ENCODE results near the gene EGLN1. TPM values are rescaled to one million over a fixed set of nuclear protein-coding genes. Genes with fewer than 3 reads are reported as not detected.
"Not testable (repeated sequence)": the region's sequence is repeated elsewhere in the genome, so short reads cannot be mapped to it uniquely, and the experiment has no call there.

Gene EGLN1
- total RNA-seq, 4 donors from 2014 or later: 17.6 to 65.1 (median 47.4) TPM

DNA sequence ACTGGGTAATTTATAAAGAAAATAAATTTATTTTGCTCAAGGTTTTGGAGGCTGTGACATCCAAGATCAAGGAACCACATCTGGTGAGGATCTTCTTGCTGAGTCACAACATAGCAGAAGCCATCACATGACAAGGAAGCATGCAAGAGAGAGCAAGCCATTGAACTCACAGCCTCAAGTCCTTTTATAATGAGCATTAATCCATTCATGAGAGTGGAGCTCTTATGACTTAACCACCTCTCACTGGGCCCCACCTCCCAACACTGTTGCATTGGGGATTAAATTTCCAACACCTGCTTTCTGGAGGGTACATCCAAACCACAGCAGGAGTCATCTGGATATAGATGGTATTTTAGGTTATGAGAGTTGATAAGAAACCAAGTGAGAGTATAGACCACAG is 20.6 kb upstream of the EGLN1 start:
- H3K4me3 ChIP-seq: no peak overlapping the region
- intact Hi-C loops (cut with DNase I; ENCODE audit: low total_unique reads): no loop called here

DNA sequence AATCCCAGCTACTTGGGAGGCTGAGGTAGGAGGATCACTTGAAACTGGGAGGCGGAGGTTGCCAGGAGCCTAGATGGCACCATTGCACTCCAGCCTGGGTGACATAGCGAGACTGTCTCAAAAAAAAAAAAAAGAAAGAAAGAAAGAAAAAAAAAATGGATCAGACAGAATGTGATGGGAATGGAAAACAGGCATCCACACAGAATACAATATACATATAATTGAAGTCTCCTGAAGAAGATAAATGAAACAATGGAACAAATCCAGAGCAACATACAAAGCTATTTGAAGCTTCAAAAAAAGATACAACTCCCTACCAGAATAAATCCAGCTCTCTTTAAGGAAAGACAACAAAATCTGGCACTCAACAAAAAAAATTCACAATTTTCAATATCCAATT is 10.9 kb upstream of the EGLN1 start:
- TF ChIP-seq POLR2A (IDR thresholded peaks at IDR 0.05): no peak
- TF ChIP-seq, protein P1, sequence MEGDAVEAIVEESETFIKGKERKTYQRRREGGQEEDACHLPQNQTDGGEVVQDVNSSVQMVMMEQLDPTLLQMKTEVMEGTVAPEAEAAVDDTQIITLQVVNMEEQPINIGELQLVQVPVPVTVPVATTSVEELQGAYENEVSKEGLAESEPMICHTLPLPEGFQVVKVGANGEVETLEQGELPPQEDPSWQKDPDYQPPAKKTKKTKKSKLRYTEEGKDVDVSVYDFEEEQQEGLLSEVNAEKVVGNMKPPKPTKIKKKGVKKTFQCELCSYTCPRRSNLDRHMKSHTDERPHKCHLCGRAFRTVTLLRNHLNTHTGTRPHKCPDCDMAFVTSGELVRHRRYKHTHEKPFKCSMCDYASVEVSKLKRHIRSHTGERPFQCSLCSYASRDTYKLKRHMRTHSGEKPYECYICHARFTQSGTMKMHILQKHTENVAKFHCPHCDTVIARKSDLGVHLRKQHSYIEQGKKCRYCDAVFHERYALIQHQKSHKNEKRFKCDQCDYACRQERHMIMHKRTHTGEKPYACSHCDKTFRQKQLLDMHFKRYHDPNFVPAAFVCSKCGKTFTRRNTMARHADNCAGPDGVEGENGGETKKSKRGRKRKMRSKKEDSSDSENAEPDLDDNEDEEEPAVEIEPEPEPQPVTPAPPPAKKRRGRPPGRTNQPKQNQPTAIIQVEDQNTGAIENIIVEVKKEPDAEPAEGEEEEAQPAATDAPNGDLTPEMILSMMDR (IDR thresholded peaks at IDR 0.05): no peak
- no peak for DNase-seq
- Histone ChIP-seq H3K27me3 (no peaks in the 10 kb centered on the region), H3K4me1 (no peaks in the 10 kb centered on the region), H3K4me3 (no peak overlapping the region), H3K36me3 (no peaks in the 10 kb centered on the region), H3K9me3 (no peaks in the 10 kb centered on the region), H3K27ac (no peak overlapping the region)
- intact Hi-C loops (cut with DNase I; ENCODE audit: low total_unique reads): no loop called here

More for the DNA sequence above, 20.6 kb upstream of the EGLN1 start:
- no peak for DNase-seq
- no peaks in the 10 kb centered on the region for H3K9me3 ChIP-seq
- H3K4me1 ChIP-seq: no peaks in the 10 kb centered on the region
- no peaks in the 10 kb centered on the region for H3K36me3 ChIP-seq
- no peaks in the 10 kb centered on the region for H3K27me3 ChIP-seq
- TF ChIP-seq POLR2A (IDR thresholded peaks at IDR 0.05): no peak
- TF ChIP-seq, protein P1 (IDR thresholded peaks at IDR 0.05): no peak
- H3K27ac ChIP-seq: no peak overlapping the region

DNA sequence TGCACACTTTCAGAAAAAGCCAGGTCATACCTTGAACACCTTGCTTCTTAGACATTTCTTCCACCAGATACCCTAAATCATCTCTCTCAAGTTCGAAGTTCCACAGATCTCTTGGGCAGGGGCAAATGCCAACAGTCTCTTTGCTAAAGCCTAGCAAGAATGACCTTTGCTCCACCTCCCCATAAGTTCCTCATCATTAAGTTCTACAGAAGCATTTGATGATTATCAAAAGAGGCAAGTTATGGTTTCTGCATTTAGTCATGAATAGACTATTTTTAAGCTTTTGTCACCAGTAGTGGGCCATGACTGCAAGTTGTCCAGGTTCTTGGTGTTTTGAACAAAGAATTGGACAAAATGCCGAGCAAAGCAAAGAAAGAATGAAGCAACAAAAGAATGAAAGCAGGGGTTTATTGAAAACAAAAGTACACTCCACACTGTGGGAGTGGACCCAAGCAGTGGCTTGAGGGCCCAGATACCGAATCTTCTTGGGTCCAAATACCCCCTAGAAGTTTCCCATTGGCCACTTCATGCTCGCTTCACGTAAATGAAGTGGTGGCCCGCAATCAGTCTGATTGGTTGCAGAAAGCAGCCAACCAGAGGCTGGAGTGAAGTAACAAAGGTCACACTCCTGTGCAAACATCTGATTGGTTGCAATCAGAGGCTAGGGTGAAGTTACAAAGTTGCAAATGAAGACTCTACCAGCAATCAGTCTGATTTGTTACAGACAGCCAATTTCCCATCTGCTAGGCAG is 9.8 kb upstream of the EGLN1 start:
- Histone ChIP-seq H3K9me3 (no peaks in the 10 kb centered on the region), H3K27ac (no peak overlapping the region), H3K4me3 (no peak overlapping the region), H3K27me3 (no peaks in the 10 kb centered on the region), H3K36me3 (no peaks in the 10 kb centered on the region), H3K4me1 (no peaks in the 10 kb centered on the region)
- intact Hi-C loops (cut with DNase I; ENCODE audit: low total_unique reads): no loop called here
- no peak for TF ChIP-seq POLR2A (IDR thresholded peaks at IDR 0.05)
- TF ChIP-seq, protein P1 (IDR thresholded peaks at IDR 0.05): no peak
- DNase-seq: no peak

DNA sequence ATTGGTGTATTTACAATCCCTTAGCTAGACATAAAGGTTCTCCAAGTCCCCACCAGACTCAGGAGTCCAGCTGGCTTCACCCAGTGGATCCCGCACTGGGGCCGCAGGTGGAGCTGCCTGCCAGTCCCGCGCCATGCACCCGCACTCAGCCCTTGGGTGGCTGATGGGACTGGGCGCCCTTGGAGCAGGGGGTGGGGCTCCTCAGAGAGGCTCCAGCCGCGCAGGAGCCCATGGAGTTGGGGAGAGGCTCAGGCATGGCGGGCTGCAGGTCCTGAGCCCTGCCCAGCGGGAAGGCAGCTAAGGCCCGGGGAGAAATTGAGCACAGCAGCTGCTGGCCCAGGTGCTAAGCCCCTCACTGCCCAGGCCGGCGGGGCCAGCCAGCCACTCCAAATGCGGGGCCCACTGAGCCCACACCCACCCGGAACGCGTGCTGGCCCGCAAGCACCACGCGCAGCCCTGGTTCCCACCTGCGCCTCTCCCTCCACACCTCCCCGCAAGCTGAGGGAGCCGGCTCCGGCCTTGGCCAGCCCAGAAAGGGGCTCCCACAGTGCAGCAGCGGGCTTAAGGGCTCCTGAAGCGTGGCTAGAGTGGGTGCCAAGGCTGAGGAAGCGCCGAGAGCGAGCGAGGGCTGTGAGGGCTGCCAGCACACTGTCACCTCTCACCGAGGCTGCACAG is 8.7 kb upstream of the EGLN1 start:
- H3K9me3 ChIP-seq; H3K4me1 ChIP-seq; H3K27ac ChIP-seq; H3K36me3 ChIP-seq; DNase-seq; H3K27me3 ChIP-seq; intact Hi-C loops (cut with DNase I; ENCODE audit: low total_unique reads); H3K4me3 ChIP-seq: not testable (repeated sequence)

DNA sequence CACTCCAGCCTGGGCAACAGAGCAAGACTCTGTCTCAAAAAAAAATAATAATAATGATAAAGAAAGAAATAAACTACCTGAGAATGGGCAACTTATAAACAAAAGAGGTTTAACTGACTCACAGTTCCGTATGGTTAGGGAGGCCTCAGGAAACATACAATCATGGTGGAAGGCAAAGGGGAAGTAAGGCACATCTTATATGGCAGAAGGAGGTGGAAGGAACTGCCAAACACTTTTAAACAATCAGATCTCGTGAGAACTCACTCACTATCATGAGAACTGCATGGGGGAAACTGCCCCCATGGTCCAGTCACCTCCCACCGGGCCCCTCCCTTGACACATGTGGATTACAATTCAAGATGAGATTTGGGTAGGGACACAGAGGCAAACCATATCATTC is 6.3 kb upstream of the EGLN1 start:
- intact Hi-C loops (cut with DNase I; ENCODE audit: low total_unique reads): no loop called here
- Histone ChIP-seq H3K27ac (no peak overlapping the region), H3K4me1 (no peaks in the 10 kb centered on the region), H3K36me3 (no peaks in the 10 kb centered on the region), H3K9me3 (no peaks in the 10 kb centered on the region), H3K4me3 (no peak overlapping the region), H3K27me3 (no peaks in the 10 kb centered on the region)
- TF ChIP-seq POLR2A (IDR thresholded peaks at IDR 0.05): no peak
- TF ChIP-seq, protein P1 (IDR thresholded peaks at IDR 0.05): no peak
- DNase-seq: no peak
